ENCODE results near the gene BABAM2. TPM values are rescaled to one million over a fixed set of nuclear protein-coding genes. Genes with fewer than 3 reads are reported as not detected.

BABAM2 gene
- total and polyA plus RNA-seq, 4 donors = 17.2 to 53.8 (median 36.5) TPM

DNA sequence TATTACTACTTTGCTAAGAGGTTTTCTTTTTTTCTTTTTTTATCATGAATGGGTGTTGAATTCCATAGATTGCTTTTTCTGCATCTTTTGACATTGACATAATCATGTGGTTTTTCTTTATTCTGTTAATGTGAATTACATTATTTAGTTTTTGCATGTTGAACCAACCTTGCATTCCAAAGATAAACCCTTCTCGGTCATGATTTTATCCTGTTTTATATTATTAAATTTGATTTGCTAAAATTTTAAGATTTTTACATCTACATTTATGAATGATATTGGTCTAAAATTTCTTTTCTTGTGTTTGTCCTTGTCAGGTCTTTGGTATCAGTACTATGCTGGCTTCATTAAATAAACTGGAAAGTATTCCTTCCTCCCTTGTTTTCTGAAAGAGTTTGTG is 414.7 kb downstream of the BABAM2 start:
- Histone ChIP-seq H3K36me3 (ENCODE audit: control insufficient read depth in 1 of 2, insufficient read depth in 2 of 2, low read length in 1 of 2) (no peaks in the 10 kb centered on the region), H3K27ac (ENCODE audit: low read depth in 1 of 2, low read length in 2 of 2) (no peak overlapping the region), H3K4me3 (ENCODE audit: low read length in 2 of 2) (no peak overlapping the region), H3K4me1 (ENCODE audit: control insufficient read depth in 1 of 2, insufficient read depth in 2 of 2, low read length in 2 of 2) (peaks cover 0 to 3% of the 10 kb centered on the region in 2 donors), H3K9me3 (ENCODE audit: control insufficient read depth, low read length) (no peaks in the 10 kb centered on the region), H3K27me3 (ENCODE audit: control insufficient read depth in 1 of 2, insufficient read depth in 2 of 2, low read length in 1 of 2) (no peaks in the 10 kb centered on the region)
- DNase-seq = no peak
- 95 to 96% methylated on average over 1 of the region's 1 CpG for WGBS, 2 donors
- ATAC-seq (ENCODE audit: low FRiP score) = no peak
- intact Hi-C loops (cut with DNase I) = no loop called here

- Histone ChIP-seq H3K4me3 (ENCODE audit: low read length in 2 of 2) (no peak overlapping the region), H3K4me1 (ENCODE audit: control insufficient read depth in 1 of 2, insufficient read depth in 2 of 2, low read length in 2 of 2) (no peaks in the 10 kb centered on the region), H3K27me3 (ENCODE audit: control insufficient read depth in 1 of 2, insufficient read depth in 2 of 2, low read length in 1 of 2) (no peaks in the 10 kb centered on the region), H3K27ac (ENCODE audit: low read depth in 1 of 2, low read length in 2 of 2) (no peak overlapping the region), H3K36me3 (ENCODE audit: control insufficient read depth in 1 of 2, insufficient read depth in 2 of 2, low read length in 1 of 2) (no peaks in the 10 kb centered on the region), H3K9me3 (ENCODE audit: control insufficient read depth, low read length) (no peaks in the 10 kb centered on the region)
- intact Hi-C loops (cut with DNase I) = no loop called here
- WGBS, 2 donors = 89 to 92% methylated on average over 2 of the region's 2 CpGs
- ATAC-seq (ENCODE audit: low FRiP score) (peak; percentile 33), DNase-seq (no peak)
Observed at GRCh38 chr2:28310107-28310506, 419.6 kb downstream of the BABAM2 start.

DNA sequence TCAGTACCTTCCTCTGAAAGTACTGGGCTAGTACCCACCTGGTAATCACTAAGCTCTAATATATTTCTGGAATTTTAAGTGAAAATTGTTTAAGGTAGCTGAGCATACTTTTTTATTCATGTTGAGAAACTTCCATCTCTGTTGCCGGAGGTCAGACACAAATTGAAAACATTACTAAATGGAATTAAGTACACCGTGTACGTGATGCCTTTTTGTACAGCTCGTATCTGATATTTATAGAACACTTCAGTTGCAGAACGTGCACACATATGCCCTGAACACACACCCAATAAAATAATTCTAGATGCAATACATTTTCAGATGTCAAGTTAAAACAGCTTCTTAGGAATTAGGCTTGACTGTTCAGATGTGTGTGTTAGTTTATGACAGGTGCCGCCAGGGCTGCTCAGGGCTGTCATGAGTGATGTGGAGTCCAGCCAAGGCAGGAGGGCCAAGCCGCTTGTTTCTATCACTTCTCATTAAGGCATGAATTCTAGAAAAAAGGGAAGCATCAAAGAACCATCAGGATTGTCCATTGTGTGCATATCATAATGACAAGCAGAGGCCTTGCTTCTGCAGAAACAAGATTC is 421.2 kb downstream of the BABAM2 start:
- no peaks in the 10 kb centered on the region for H3K36me3 ChIP-seq (ENCODE audit: control insufficient read depth in 1 of 2, insufficient read depth in 2 of 2, low read length in 1 of 2)
- no peaks in the 10 kb centered on the region for H3K9me3 ChIP-seq (ENCODE audit: control insufficient read depth, low read length)
- H3K4me1 ChIP-seq (ENCODE audit: control insufficient read depth in 1 of 2, insufficient read depth in 2 of 2, low read length in 2 of 2) = no peaks in the 10 kb centered on the region
- WGBS, 2 donors = 84 to 85% methylated on average over 7 of the region's 7 CpGs
- H3K4me3 ChIP-seq (ENCODE audit: low read length in 2 of 2) = no peak overlapping the region
- ATAC-seq (ENCODE audit: low FRiP score) = no peak
- DNase-seq = no peak
- intact Hi-C loops (cut with DNase I) = no loop called here
- H3K27ac ChIP-seq (ENCODE audit: low read depth in 1 of 2, low read length in 2 of 2) = no peak overlapping the region
- H3K27me3 ChIP-seq (ENCODE audit: control insufficient read depth in 1 of 2, insufficient read depth in 2 of 2, low read length in 1 of 2) = no peaks in the 10 kb centered on the region

DNA sequence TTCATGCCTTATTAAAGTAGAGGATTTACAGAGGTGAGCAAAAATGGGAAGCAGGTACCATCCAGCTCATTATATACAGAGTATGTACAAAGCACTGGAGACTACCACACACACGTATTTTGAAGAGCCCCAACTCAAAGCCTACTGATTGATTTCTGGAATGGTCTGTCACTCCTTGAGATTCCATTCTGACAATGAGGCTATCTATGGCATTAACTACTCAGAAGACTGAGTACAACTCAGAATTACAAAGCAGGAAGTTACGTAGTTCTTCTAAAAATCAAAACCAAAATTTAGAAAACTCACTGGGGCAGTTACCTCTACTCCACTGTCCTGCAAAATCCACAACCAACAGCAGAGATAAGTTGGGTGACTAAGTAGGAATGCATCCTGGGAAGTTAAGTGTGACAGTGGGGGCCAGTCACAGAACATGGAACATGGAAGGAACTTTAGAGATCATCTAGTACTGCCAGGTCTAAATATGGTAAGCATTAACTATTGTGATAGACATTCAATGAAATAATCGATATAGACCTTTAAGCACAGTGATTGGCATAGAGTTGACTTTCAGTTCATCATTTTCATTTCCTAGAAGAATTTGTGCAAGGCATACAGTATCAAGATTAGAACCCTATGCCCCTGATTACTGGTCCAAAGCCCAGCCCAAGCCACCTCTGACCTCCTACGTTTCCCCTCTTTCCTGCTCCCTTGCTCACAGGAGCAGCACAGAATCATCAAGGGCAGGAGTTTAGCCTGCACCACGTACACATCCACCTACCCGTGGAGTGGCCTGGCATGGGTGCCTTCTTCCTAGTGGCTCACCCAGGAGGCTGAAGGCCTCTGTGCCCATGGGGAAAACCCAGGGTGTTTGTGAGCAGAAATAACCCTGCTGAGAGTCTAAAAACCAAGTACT is 422.0 kb downstream of the BABAM2 start:
- intact Hi-C loops (cut with DNase I) = no loop called here
- 91 to 94% methylated on average over 6 of the region's 6 CpGs for WGBS, 2 donors
- Histone ChIP-seq H3K4me3 (ENCODE audit: low read length in 2 of 2) (no peak overlapping the region), H3K27ac (ENCODE audit: low read depth in 1 of 2, low read length in 2 of 2) (no peak overlapping the region), H3K9me3 (ENCODE audit: control insufficient read depth, low read length) (no peaks in the 10 kb centered on the region), H3K36me3 (ENCODE audit: control insufficient read depth in 1 of 2, insufficient read depth in 2 of 2, low read length in 1 of 2) (no peaks in the 10 kb centered on the region), H3K4me1 (ENCODE audit: control insufficient read depth in 1 of 2, insufficient read depth in 2 of 2, low read length in 2 of 2) (no peaks in the 10 kb centered on the region), H3K27me3 (ENCODE audit: control insufficient read depth in 1 of 2, insufficient read depth in 2 of 2, low read length in 1 of 2) (no peaks in the 10 kb centered on the region)
- DNase-seq = no peak
- ATAC-seq (ENCODE audit: low FRiP score) = no peak

DNA sequence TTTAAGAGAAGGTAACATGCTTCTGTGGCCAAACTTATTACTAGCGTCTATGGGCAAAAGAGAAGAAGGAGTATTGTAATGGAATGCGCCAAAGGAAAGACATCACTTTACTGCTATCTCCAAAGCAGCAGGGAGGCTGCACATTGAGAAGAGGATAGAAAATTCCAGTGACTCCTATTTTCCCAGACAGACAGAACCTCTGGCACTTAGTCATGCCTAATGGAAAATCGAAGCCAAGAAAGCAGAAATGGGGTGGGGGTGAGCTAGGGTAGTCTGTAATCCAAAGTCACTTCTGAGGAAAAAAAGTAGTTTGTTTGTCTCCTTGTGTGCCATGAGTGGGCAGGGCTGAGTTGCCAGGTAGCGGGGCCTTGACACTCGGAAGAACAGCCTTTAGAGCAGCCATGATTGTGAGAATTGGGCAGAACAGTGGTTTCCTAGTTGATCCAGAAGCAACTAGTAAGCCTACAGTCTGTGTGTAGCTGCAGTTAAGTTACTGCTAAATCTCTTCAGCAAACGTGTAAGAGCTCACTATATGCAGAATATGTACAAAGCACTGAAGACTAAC is 422.8 kb downstream of the BABAM2 start:
- DNase-seq = no peak
- Histone ChIP-seq H3K27me3 (ENCODE audit: control insufficient read depth in 1 of 2, insufficient read depth in 2 of 2, low read length in 1 of 2) (no peaks in the 10 kb centered on the region), H3K4me1 (ENCODE audit: control insufficient read depth in 1 of 2, insufficient read depth in 2 of 2, low read length in 2 of 2) (no peaks in the 10 kb centered on the region), H3K27ac (ENCODE audit: low read depth in 1 of 2, low read length in 2 of 2) (no peak overlapping the region), H3K4me3 (ENCODE audit: low read length in 2 of 2) (no peak overlapping the region), H3K36me3 (ENCODE audit: control insufficient read depth in 1 of 2, insufficient read depth in 2 of 2, low read length in 1 of 2) (no peaks in the 10 kb centered on the region), H3K9me3 (ENCODE audit: control insufficient read depth, low read length) (no peaks in the 10 kb centered on the region)
- intact Hi-C loops (cut with DNase I) = no loop called here
- ATAC-seq (ENCODE audit: low FRiP score) = no peak
- WGBS, 2 donors = 92 to 93% methylated on average over 6 of the region's 6 CpGs

DNA sequence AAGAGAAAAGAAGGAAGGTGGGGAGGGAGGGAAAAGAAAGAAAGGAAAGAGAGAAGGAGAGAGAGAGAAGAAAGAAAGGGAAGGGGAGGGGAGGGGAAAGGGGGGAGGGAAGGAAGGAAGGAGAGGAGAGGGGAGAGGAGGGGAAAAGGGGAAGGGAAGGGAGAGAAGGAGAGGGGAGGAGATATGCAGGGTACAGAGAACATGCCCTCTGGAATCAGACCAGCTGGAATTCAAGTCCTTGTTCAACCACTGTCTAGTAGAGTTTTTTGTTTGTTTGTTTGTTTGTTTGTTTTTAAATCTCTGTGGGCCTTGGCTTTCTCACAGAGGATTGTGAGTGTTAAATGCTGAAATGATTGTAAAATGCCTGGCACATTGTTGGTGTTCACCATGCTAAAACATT is 424.4 kb downstream of the BABAM2 start:
- Histone ChIP-seq H3K27ac (ENCODE audit: low read depth in 1 of 2, low read length in 2 of 2) (no peak overlapping the region), H3K9me3 (ENCODE audit: control insufficient read depth, low read length) (no peaks in the 10 kb centered on the region), H3K4me3 (ENCODE audit: low read length in 2 of 2) (no peak overlapping the region), H3K4me1 (ENCODE audit: control insufficient read depth in 1 of 2, insufficient read depth in 2 of 2, low read length in 2 of 2) (peaks cover 0 to 4% of the 10 kb centered on the region in 2 donors), H3K27me3 (ENCODE audit: control insufficient read depth in 1 of 2, insufficient read depth in 2 of 2, low read length in 1 of 2) (no peaks in the 10 kb centered on the region), H3K36me3 (ENCODE audit: control insufficient read depth in 1 of 2, insufficient read depth in 2 of 2, low read length in 1 of 2) (no peaks in the 10 kb centered on the region)
- intact Hi-C loops (cut with DNase I) = no loop called here
- no peak for DNase-seq
- ATAC-seq (ENCODE audit: low FRiP score) = no peak

GRCh38 chr2:28316546-28317335 is 426.2 kb downstream of the BABAM2 start:
- Histone ChIP-seq H3K27ac (ENCODE audit: low read depth in 1 of 2, low read length in 2 of 2) (no peak overlapping the region), H3K9me3 (ENCODE audit: control insufficient read depth, low read length) (no peaks in the 10 kb centered on the region), H3K4me1 (ENCODE audit: control insufficient read depth in 1 of 2, insufficient read depth in 2 of 2, low read length in 2 of 2) (peaks cover 0 to 4% of the 10 kb centered on the region in 2 donors), H3K36me3 (ENCODE audit: control insufficient read depth in 1 of 2, insufficient read depth in 2 of 2, low read length in 1 of 2) (no peaks in the 10 kb centered on the region), H3K27me3 (ENCODE audit: control insufficient read depth in 1 of 2, insufficient read depth in 2 of 2, low read length in 1 of 2) (no peaks in the 10 kb centered on the region), H3K4me3 (ENCODE audit: low read length in 2 of 2) (no peak overlapping the region)
- intact Hi-C loops (cut with DNase I) = no loop called here
- DNase-seq (no peak), ATAC-seq (ENCODE audit: low FRiP score) (no peak)
- WGBS, 2 donors = 96% methylated on average over 14 of the region's 14 CpGs

- intact Hi-C loops (cut with DNase I) = no loop called here
- WGBS, 2 donors = 89 to 93% methylated on average over 2 of the region's 2 CpGs
- H3K27me3 ChIP-seq (ENCODE audit: control insufficient read depth in 1 of 2, insufficient read depth in 2 of 2, low read length in 1 of 2) = no peaks in the 10 kb centered on the region
- no peak for ATAC-seq (ENCODE audit: low FRiP score)
- H3K27ac ChIP-seq (ENCODE audit: low read depth in 1 of 2, low read length in 2 of 2) = no peak overlapping the region
- H3K4me1 ChIP-seq (ENCODE audit: control insufficient read depth in 1 of 2, insufficient read depth in 2 of 2, low read length in 2 of 2) = peaks cover 0 to 4% of the 10 kb centered on the region in 2 donors
- H3K9me3 ChIP-seq (ENCODE audit: control insufficient read depth, low read length) = no peaks in the 10 kb centered on the region
- no peak for DNase-seq
- H3K4me3 ChIP-seq (ENCODE audit: low read length in 2 of 2) = no peak overlapping the region
- no peaks in the 10 kb centered on the region for H3K36me3 ChIP-seq (ENCODE audit: control insufficient read depth in 1 of 2, insufficient read depth in 2 of 2, low read length in 1 of 2)
Observed at GRCh38 chr2:28317390-28317789, 426.9 kb downstream of the BABAM2 start.
